Peyer's patch (tissue), 4 donors: ENCODE results near the gene SDHB.

Experiments used
- CTCF ChIP-seq, 6 experiments: fragments of 450-650 bp in 4 of 6; fragments of 200-600 bp in 2 of 6; sonication (generic) in 1 of 6; IDR thresholded peaks; one replicate each; pipeline ENCODE4 v1.5.1; 2017 to 2019; ENCODE audit warnings: antibody characterized with exemption in 6 of 6, mild to moderate bottlenecking in 3 of 6, moderate library complexity in 1 of 6
- POLR2A ChIP-seq, 2 donors: fragments of 450-650 bp; IDR thresholded peaks; one replicate each; pipeline ENCODE4 v1.5.1; 2017; ENCODE audit warnings: antibody characterized with exemption in 2 of 2, mild to moderate bottlenecking in 2 of 2, moderate library complexity in 2 of 2

- TF ChIP-seq CTCF (IDR thresholded peaks at IDR 0.05) = no peak
- TF ChIP-seq POLR2A (IDR thresholded peaks at IDR 0.05) = no peak
These were observed 7.5 kb downstream of the SDHB start for GRCh38 chr1:17046334-17046657.
